BLaER1 treated with 17β-estradiol and CSF1 and Interleukin-3, amounts not matched to agents 10 nM and 100 nM (cell line): ENCODE measurements around the gene GARNL3.

Source experiments
- H3K27ac ChIP-seq, 11 experiments: shearing (Covaris generic); formaldehyde crosslinking; 2 replicates each; pipeline ENCODE4 v1.8.1; 2022
- H3K27me3 ChIP-seq, 11 experiments: shearing (Covaris generic); formaldehyde crosslinking; 2 replicates each; pipeline ENCODE4 v1.8.1; 2022
- H3K36me3 ChIP-seq, 11 experiments: shearing (Covaris generic); formaldehyde crosslinking; 2 replicates each; pipeline ENCODE4 v1.8.1; 2022
- H3K4me1 ChIP-seq, 10 experiments: shearing (Covaris generic); formaldehyde crosslinking; 2 replicates each; pipeline ENCODE4 v1.8.1; 2022
- H3K4me2 ChIP-seq, 11 experiments: shearing (Covaris generic); formaldehyde crosslinking; 2 replicates each; pipeline ENCODE4 v1.8.1; 2022
- H3K4me3 ChIP-seq, 10 experiments: shearing (Covaris generic); formaldehyde crosslinking; 2 replicates each; pipeline ENCODE4 v1.8.1; 2022
- H3K9ac ChIP-seq, 11 experiments: shearing (Covaris generic); formaldehyde crosslinking; 2 replicates each; pipeline ENCODE4 v1.8.1; 2022
- H3K9me3 ChIP-seq, 11 experiments: shearing (Covaris generic); formaldehyde crosslinking; replicated peaks in 1 of 11; 2 replicates each; pipeline ENCODE4 v1.8.1; 2022
- H4K20me1 ChIP-seq, 11 experiments: shearing (Covaris generic); formaldehyde crosslinking; 2 replicates each; pipeline ENCODE4 v1.8.1; 2022
- Cebpa-rat ChIP-seq, 11 experiments: shearing (Covaris generic); IDR thresholded peaks; 2 replicates each; pipeline ENCODE4 v1.8.1; 2022

The GARNL3 gene, protein sequence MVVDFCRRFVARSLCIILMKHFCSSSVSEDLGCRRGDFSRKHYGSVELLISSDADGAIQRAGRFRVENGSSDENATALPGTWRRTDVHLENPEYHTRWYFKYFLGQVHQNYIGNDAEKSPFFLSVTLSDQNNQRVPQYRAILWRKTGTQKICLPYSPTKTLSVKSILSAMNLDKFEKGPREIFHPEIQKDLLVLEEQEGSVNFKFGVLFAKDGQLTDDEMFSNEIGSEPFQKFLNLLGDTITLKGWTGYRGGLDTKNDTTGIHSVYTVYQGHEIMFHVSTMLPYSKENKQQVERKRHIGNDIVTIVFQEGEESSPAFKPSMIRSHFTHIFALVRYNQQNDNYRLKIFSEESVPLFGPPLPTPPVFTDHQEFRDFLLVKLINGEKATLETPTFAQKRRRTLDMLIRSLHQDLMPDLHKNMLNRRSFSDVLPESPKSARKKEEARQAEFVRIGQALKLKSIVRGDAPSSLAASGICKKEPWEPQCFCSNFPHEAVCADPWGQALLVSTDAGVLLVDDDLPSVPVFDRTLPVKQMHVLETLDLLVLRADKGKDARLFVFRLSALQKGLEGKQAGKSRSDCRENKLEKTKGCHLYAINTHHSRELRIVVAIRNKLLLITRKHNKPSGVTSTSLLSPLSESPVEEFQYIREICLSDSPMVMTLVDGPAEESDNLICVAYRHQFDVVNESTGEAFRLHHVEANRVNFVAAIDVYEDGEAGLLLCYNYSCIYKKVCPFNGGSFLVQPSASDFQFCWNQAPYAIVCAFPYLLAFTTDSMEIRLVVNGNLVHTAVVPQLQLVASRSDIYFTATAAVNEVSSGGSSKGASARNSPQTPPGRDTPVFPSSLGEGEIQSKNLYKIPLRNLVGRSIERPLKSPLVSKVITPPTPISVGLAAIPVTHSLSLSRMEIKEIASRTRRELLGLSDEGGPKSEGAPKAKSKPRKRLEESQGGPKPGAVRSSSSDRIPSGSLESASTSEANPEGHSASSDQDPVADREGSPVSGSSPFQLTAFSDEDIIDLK

GRCh38 chr9:127264462-127265219, at the start of gene GARNL3:
GARNL3 (plus strand) TSS chr9:127264774; CDS start chr9:127264878, 104 bp downstream.
- no peak within 1 kb of the TSS for H3K4me3 ChIP-seq
- no peak for TF ChIP-seq Cebpa-rat (IDR thresholded peaks at IDR 0.05)
- H3K4me1 ChIP-seq, result no peaks in the 10 kb centered on the region
- H3K27ac ChIP-seq, result no peak within 1 kb of the TSS
- H4K20me1 ChIP-seq, result peaks cover 0 to 3% (median 0%) of the 10 kb centered on the region in 11 experiments; a peak in 1 of 22 replicates
- H3K9me3 ChIP-seq, result no peaks in the 10 kb centered on the region; a peak in 1 of 22 replicates
- no peaks in the 10 kb centered on the region for H3K27me3 ChIP-seq
- H3K4me2 ChIP-seq, result no peak within 1 kb of the TSS
- H3K9ac ChIP-seq, result no peak within 1 kb of the TSS
- no peaks in the 10 kb centered on the region; a peak in 1 of 22 replicates for H3K36me3 ChIP-seq

DNA sequence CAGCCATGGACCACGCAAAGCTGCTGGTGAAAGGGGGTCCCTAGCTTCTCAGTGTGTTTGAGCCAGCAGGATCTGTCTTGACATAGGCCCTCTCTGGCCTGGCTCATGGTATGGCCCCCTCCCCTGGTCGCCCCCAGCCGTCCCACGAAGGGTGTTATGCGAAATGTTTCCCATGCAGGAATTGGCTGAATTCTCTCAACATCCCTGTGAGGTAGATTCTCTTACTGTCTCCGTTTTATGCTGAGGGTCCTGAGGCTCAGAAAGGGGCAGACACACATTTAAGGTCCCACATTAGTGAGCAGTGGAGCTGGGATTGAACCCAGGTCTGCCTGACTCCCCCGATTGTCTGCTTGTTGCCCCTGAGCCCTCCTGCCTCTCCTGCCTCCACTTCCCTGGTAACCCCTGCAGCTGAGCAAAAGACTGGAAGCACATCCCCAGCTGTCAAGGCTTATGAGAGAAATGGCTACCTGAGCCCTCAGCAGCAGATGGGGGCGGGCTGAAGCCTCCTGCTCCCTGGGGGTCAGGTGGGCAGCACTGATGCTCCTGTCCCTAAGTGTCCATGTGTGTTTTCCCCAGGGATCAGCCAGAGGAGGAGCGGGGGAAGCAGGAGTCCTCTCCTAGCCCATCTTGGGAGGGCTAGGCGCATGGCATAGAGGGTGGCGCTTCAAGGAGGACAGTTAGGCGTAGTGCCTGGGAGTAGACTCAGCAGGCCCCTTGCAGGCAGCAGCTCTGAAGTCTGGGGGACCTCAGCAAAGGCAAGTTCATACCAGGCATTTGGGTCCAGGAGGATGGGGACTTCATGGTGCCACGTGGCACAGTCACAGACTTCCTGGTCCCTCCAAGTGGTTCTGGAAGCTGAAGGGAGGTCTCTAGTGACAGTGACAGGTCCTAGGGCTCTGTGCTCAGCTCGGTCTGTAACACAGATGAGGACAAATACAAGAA, 49.0 kb upstream of the GARNL3 start:
- Histone ChIP-seq H3K4me2 (peak overlapping the region in 4 of 11 experiments; percentile 38 to 98 (median 70); a peak in 4 of 22 replicates), H3K27me3 (peaks cover 0 to 30% (median 0%) of the 10 kb centered on the region in 11 experiments; a peak in 6 of 22 replicates), H4K20me1 (peaks cover 0 to 21% (median 12%) of the 10 kb centered on the region in 11 experiments; a peak in 14 of 22 replicates), H3K4me3 (no peak overlapping the region), H3K36me3 (no peaks in the 10 kb centered on the region), H3K4me1 (peaks cover 22 to 53% (median 44%) of the 10 kb centered on the region in 10 experiments), H3K27ac (no peak overlapping the region), H3K9ac (no peak overlapping the region), H3K9me3 (no peaks in the 10 kb centered on the region)
- no peak for TF ChIP-seq Cebpa-rat (IDR thresholded peaks at IDR 0.05)

DNA sequence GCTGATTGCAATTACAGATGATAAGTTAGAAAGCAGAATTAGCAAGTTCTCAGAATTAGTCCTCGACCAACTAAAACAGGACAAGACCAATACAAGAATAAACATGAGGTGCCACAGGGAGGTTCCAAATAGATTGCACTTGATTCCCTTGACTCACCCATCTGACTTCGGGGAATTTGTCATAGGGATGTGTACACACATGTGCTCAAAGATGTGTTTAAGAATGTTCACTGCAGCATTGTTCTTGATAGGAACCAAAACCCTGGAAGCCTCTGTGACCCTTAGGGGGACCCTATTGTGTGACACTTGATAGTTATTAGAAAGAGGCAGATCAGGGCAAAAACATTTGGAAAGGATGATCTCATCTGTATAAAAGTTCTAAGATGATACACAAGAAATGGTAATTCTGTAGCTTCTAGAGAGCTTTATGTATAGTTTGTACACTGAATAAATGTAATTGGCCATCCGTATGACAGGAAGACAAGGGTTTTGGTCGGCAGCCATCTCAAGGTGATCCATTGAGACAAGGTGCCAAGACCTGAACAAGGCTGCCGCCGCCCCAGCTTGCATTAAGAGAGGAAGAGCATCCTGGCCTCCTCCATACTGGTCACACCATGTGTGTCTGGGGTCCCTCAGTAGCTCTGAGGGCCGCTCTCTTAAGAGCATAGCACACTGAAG, 48.2 kb upstream of the GARNL3 start:
- Histone ChIP-seq H3K4me2 (no peak overlapping the region), H3K4me3 (no peak overlapping the region), H3K27ac (no peak overlapping the region), H3K9ac (no peak overlapping the region), H3K4me1 (peaks cover 22 to 44% (median 36%) of the 10 kb centered on the region in 10 experiments), H3K9me3 (no peaks in the 10 kb centered on the region), H3K27me3 (peaks cover 0 to 21% (median 0%) of the 10 kb centered on the region in 11 experiments; a peak in 6 of 22 replicates), H3K36me3 (no peaks in the 10 kb centered on the region), H4K20me1 (peaks cover 0 to 16% (median 10%) of the 10 kb centered on the region in 11 experiments; a peak in 14 of 22 replicates)
- TF ChIP-seq Cebpa-rat (IDR thresholded peaks at IDR 0.05), result no peak

DNA sequence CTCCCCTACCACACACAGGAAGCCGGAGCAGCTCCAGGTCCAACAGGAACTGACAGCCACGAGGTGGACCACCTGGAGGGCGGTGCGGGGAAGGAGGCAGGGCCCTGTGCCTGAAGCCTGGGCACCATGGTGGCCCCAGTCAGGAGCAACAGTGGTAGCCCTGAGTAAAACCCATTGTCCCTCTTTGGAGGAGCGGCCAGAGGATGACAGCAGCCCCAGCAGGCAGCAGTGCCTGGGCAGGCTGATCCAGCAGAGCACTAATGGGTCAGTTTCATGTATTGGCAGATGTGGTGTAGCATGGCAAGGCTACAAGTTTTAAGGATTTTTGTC, 47.7 kb upstream of the GARNL3 start:
- Histone ChIP-seq H3K9ac (no peak overlapping the region), H3K27me3 (peaks cover 0 to 16% (median 0%) of the 10 kb centered on the region in 11 experiments; a peak in 6 of 22 replicates)

DNA sequence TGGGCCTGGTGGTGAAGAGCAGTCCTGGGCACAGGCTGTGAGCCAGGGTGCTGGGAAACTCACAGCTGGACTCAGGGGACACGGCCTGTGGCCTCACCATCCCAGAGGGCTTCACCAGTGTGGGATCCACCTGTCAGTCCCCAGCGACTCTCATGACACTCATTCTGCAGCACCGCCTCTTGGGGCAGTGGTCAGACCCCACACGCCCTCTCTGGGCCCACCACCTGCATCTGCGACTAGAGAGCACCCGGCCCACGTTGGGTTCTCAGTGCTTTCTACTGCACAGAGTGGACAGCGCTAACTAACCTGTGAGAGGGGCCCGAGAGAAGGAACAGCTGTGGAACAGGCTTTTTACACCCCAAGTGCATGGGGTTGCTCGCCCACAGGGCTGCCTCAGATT, 45.8 kb upstream of the GARNL3 start:
- Histone ChIP-seq H3K4me3 (no peak overlapping the region), H3K9me3 (no peaks in the 10 kb centered on the region), H3K27ac (no peak overlapping the region), H3K4me2 (no peak overlapping the region), H3K4me1 (peaks cover 2 to 36% (median 25%) of the 10 kb centered on the region in 10 experiments; a peak in 16 of 20 replicates), H3K36me3 (no peaks in the 10 kb centered on the region), H3K9ac (no peak overlapping the region), H3K27me3 (peaks cover 0 to 7% (median 0%) of the 10 kb centered on the region in 11 experiments; a peak in 5 of 22 replicates), H4K20me1 (peaks cover 0 to 7% (median 0%) of the 10 kb centered on the region in 11 experiments; a peak in 2 of 22 replicates)
- TF ChIP-seq Cebpa-rat (IDR thresholded peaks at IDR 0.05), result no peak

More for the DNA sequence above, 47.7 kb upstream of the GARNL3 start:
- no peak overlapping the region for H3K4me3 ChIP-seq
- H3K27ac ChIP-seq, result no peak overlapping the region
- H3K36me3 ChIP-seq, result no peaks in the 10 kb centered on the region
- no peaks in the 10 kb centered on the region for H3K9me3 ChIP-seq
- no peak for TF ChIP-seq Cebpa-rat (IDR thresholded peaks at IDR 0.05)
- H4K20me1 ChIP-seq, result peaks cover 0 to 11% (median 5%) of the 10 kb centered on the region in 11 experiments; a peak in 12 of 22 replicates
- H3K4me1 ChIP-seq, result peaks cover 17 to 44% (median 35%) of the 10 kb centered on the region in 10 experiments
- no peak overlapping the region for H3K4me2 ChIP-seq

DNA sequence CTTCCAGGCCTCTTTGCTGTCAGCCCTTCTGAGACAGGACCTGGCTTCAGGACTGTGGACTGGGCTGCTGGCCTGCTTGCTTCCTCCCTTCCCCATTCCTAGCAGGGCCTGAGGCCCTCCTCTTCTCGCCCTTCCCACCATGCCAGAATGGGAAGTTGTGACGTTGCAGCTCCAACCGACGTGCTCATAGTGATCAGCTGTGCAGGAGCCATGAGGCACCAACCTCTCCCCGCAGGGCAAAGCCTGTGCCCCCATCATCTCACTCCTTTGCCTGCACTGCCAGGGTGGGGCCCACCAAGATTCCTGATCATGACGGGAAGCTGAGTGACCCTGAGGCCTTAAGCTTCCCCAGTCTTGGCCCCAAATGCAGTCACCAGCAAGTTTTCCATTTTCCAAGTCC, 45.1 kb upstream of the GARNL3 start:
- no peak overlapping the region for H3K9ac ChIP-seq
- peaks cover 0 to 9% (median 0%) of the 10 kb centered on the region in 11 experiments; a peak in 2 of 22 replicates for H4K20me1 ChIP-seq
- peaks cover 0 to 11% (median 0%) of the 10 kb centered on the region in 11 experiments; a peak in 5 of 22 replicates for H3K27me3 ChIP-seq
- no peaks in the 10 kb centered on the region for H3K9me3 ChIP-seq
- no peak overlapping the region for H3K27ac ChIP-seq
- H3K4me2 ChIP-seq, result peak overlapping the region in 3 of 11 experiments; percentile 8 to 24 (median 9); a peak in 1 of 22 replicates
- no peak for TF ChIP-seq Cebpa-rat (IDR thresholded peaks at IDR 0.05)
- no peak overlapping the region for H3K4me3 ChIP-seq
- no peaks in the 10 kb centered on the region for H3K36me3 ChIP-seq
- H3K4me1 ChIP-seq, result peaks cover 5 to 32% (median 22%) of the 10 kb centered on the region in 10 experiments; a peak in 16 of 20 replicates

DNA sequence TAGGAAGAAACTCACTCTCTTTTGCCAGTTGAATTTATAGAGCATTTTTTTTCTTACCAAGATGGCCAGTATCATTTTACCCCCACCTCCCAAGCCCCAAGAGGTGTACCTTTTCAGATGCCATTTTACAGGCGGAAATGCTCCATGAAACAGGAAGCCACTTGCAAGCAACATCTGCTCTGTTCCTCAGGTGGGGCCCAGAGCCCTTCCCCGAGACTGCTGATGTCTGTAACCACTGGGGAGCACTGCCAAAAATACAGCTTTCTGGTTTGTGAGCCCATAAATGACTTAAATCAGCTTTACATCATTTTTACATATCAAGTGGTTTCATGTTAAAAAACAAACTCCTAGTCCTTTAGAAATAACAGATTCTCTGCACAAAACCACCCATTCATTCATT, 42.9 kb upstream of the GARNL3 start:
- peak overlapping the region in 8 of 11 experiments; percentile 43 to 62 (median 51); a peak in 15 of 22 replicates for H3K4me2 ChIP-seq
- peaks cover 0 to 20% (median 11%) of the 10 kb centered on the region in 11 experiments; a peak in 12 of 22 replicates for H4K20me1 ChIP-seq
- TF ChIP-seq Cebpa-rat (IDR thresholded peaks at IDR 0.05), result no peak
- no peak overlapping the region for H3K9ac ChIP-seq
- no peaks in the 10 kb centered on the region for H3K9me3 ChIP-seq
- H3K36me3 ChIP-seq, result no peaks in the 10 kb centered on the region
- peaks cover 6 to 39% (median 31%) of the 10 kb centered on the region in 10 experiments; a peak in 18 of 20 replicates for H3K4me1 ChIP-seq
- no peak overlapping the region for H3K4me3 ChIP-seq
- no peak overlapping the region for H3K27ac ChIP-seq
- peaks cover 14 to 24% (median 15%) of the 10 kb centered on the region in 11 experiments for H3K27me3 ChIP-seq
